ENCODE results near the gene PDZD2.
"Not testable (repeated sequence)": the region's sequence is repeated elsewhere in the genome, so short reads cannot be mapped to it uniquely, and the experiment has no call there.

PDZD2 gene

GRCh38 chr5:31698673-31699072 lies 59.7 kb downstream of the PDZD2 start:
- DNase-seq: no peak

- no peak for DNase-seq
Observed at GRCh38 chr5:31701642-31702299, 62.8 kb downstream of the PDZD2 start.

GRCh38 chr5:31702712-31703111 lies 63.8 kb downstream of the PDZD2 start:
- DNase-seq: no peak

- no peak for DNase-seq
Observed at GRCh38 chr5:31703757-31704156, 64.8 kb downstream of the PDZD2 start.

- DNase-seq: no peak
Observed at GRCh38 chr5:31706186-31706585, 67.3 kb downstream of the PDZD2 start.

- DNase-seq: no peak
Observed at GRCh38 chr5:31707329-31707728, 68.4 kb downstream of the PDZD2 start.

- no peak for DNase-seq
Observed at GRCh38 chr5:31708089-31708488, 69.2 kb downstream of the PDZD2 start.

GRCh38 chr5:31711363-31711762 lies 72.4 kb downstream of the PDZD2 start:
- DNase-seq: no peak

GRCh38 chr5:31711935-31712592 lies 73.1 kb downstream of the PDZD2 start:
- no peak for DNase-seq

- no peak for DNase-seq
Observed at GRCh38 chr5:31717561-31717960, 78.6 kb downstream of the PDZD2 start.

- no peak for DNase-seq
Observed at GRCh38 chr5:31720004-31720403, 81.1 kb downstream of the PDZD2 start.

- DNase-seq: no peak
Observed at GRCh38 chr5:31720811-31721345, 81.9 kb downstream of the PDZD2 start.

- no peak for DNase-seq
Observed at GRCh38 chr5:31722111-31722510, 83.2 kb downstream of the PDZD2 start.

- no peak for DNase-seq
Observed at GRCh38 chr5:31725996-31726395, 87.1 kb downstream of the PDZD2 start.

- DNase-seq: no peak
Observed at GRCh38 chr5:31726952-31727351, 88.0 kb downstream of the PDZD2 start.

- no peak for DNase-seq
Observed at GRCh38 chr5:31728039-31728438, 89.1 kb downstream of the PDZD2 start.

- not testable (repeated sequence) for DNase-seq
Observed at GRCh38 chr5:31728806-31729205, 89.9 kb downstream of the PDZD2 start.

- no peak for DNase-seq
Observed at GRCh38 chr5:31730139-31730538, 91.2 kb downstream of the PDZD2 start.

- DNase-seq: no peak
Observed at GRCh38 chr5:31731016-31731415, 92.1 kb downstream of the PDZD2 start.

GRCh38 chr5:31731710-31732301 lies 92.9 kb downstream of the PDZD2 start:
- no peak for DNase-seq

GRCh38 chr5:31732821-31733220 lies 93.9 kb downstream of the PDZD2 start:
- DNase-seq: not testable (repeated sequence)

GRCh38 chr5:31733371-31733770 lies 94.4 kb downstream of the PDZD2 start:
- no peak for DNase-seq

GRCh38 chr5:31736127-31736526 lies 97.2 kb downstream of the PDZD2 start:
- DNase-seq: no peak

- DNase-seq: no peak
Observed at GRCh38 chr5:31738199-31738598, 99.3 kb downstream of the PDZD2 start.
